Upper lobe of left lung (tissue), 6 donors: ENCODE data around the gene ANXA10. TPM values are rescaled to one million over a fixed set of nuclear protein-coding genes. Genes with fewer than 3 reads are reported as not detected.
"Not testable (repeated sequence)": the region's sequence is repeated elsewhere in the genome, so short reads cannot be mapped to it uniquely, and the experiment has no call there.

ENCODE experiments used
- ATAC-seq, 2 donors: fragments of 200-7000 bp; cut with Tn5 transposase; one replicate each; pipeline ENCODE4 v1.9.1; 2022; ENCODE audit warnings: mild to moderate bottlenecking in 2 of 2, moderate library complexity in 2 of 2; ENCODE audit not compliant: low FRiP score in 2 of 2
- DNase-seq, 2 donors: peaks; one replicate each; pipeline ENCODE4 v3.0.0-alpha.2; 2019 to 2020
- H3K27ac ChIP-seq, 4 donors: fragments of 200-600 bp; sonication (generic); one replicate each; pipeline ENCODE4 v1.5.1; 2016 to 2019
- H3K27me3 ChIP-seq, 4 donors: fragments of 200-600 bp; sonication (generic); one replicate each; pipeline ENCODE4 v1.5.1; 2017 to 2019
- H3K36me3 ChIP-seq, 4 donors: fragments of 200-600 bp; sonication (generic); one replicate each; pipeline ENCODE4 v1.5.1; 2016 to 2019
- H3K4me1 ChIP-seq, 4 donors: fragments of 200-600 bp; sonication (generic); one replicate each; pipeline ENCODE4 v1.5.1; 2018 to 2019
- H3K4me3 ChIP-seq, 4 donors: fragments of 200-600 bp; sonication (generic); one replicate each; pipeline ENCODE4 v1.5.1; 2017 to 2019; ENCODE audit warnings: mild to moderate bottlenecking in 2 of 4, moderate library complexity in 1 of 4
- H3K9me3 ChIP-seq, 4 donors: fragments of 200-600 bp; sonication (generic); one replicate each; pipeline ENCODE4 v1.5.1; 2018 to 2019
- EP300 ChIP-seq, 4 donors: sonication (generic); formaldehyde crosslinking; IDR thresholded peaks; one replicate each; pipeline ENCODE4 v1.5.1; 2017; ENCODE audit warnings: antibody characterized with exemption in 4 of 4, control low read depth in 2 of 4
- POLR2A ChIP-seq, 4 donors: fragments of 450-650 bp; IDR thresholded peaks; one replicate each; pipeline ENCODE4 v1.5.1; 2016 to 2017; ENCODE audit warnings: antibody characterized with exemption in 4 of 4, mild to moderate bottlenecking in 2 of 4
- POLR2AphosphoS5 ChIP-seq, 2 donors: sonication (generic); formaldehyde crosslinking; IDR thresholded peaks; one replicate each; pipeline ENCODE4 v1.5.1; 2017; ENCODE audit warnings: antibody characterized with exemption in 2 of 2
- WGBS, 2 donors: methylation state at CpG; one replicate each; pipeline ENCODE4 v1.1.5; 2017 to 2018; 5-methylcytosine and 5-hydroxymethylcytosine counted together
- total RNA-seq, 6 donors: library from RNA; depleted of rRNA in 4 of 6; stranded (reverse); fragments of >200 nt in 4 of 6; gene quantifications; one replicate each; pipeline versions ENCODE4 v1.1.0 to v1.2.1, GENCODE V29; 2016 to 2021
- TF ChIP-seq, protein P1 (sequence below), 6 experiments: fragments of 450-650 bp in 4 of 6; fragments of 200-600 bp in 2 of 6; sonication (generic) in 2 of 6; IDR thresholded peaks; one replicate each; pipeline ENCODE4 v1.5.1; 2016 to 2019; ENCODE audit warnings: antibody characterized with exemption in 6 of 6
- donor health status: DM: no; HTN: no; CAD: no; lungs with moderate emphysema.
- donor health status: DM: no; HTN: yes; CAD: no; lungs with severe emphysema.

The ANXA10 gene
- total RNA-seq, 6 donors from 2014 or later, result not detected

DNA sequence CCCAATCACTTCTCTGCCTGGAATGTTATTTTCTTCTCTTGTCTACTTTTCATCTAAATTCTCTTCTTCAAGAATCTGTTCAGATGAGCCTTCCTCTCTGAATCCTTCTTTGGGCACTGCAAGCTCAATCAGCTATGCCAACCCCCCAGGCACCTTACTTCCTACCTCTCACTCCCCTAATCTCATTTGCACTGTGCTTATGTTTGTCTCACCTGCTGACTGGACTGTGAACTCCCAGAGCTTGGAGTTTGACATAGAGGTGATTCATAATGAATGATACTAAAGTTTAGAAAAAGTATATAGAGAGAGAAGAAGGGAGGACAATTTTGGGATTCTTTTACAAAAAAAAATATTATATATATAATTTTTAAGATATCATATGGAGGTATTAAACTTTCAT, 36.3 kb downstream of the ANXA10 start:
- Histone ChIP-seq H3K36me3 (no peaks in the 10 kb centered on the region), H3K27me3 (no peaks in the 10 kb centered on the region), H3K9me3 (no peaks in the 10 kb centered on the region), H3K27ac (no peak overlapping the region), H3K4me1 (no peaks in the 10 kb centered on the region), H3K4me3 (no peak overlapping the region)
- no peak for TF ChIP-seq POLR2A (IDR thresholded peaks at IDR 0.05)
- TF ChIP-seq EP300 (IDR thresholded peaks at IDR 0.05), result no peak
- ATAC-seq (no peak), DNase-seq (no peak)

DNA sequence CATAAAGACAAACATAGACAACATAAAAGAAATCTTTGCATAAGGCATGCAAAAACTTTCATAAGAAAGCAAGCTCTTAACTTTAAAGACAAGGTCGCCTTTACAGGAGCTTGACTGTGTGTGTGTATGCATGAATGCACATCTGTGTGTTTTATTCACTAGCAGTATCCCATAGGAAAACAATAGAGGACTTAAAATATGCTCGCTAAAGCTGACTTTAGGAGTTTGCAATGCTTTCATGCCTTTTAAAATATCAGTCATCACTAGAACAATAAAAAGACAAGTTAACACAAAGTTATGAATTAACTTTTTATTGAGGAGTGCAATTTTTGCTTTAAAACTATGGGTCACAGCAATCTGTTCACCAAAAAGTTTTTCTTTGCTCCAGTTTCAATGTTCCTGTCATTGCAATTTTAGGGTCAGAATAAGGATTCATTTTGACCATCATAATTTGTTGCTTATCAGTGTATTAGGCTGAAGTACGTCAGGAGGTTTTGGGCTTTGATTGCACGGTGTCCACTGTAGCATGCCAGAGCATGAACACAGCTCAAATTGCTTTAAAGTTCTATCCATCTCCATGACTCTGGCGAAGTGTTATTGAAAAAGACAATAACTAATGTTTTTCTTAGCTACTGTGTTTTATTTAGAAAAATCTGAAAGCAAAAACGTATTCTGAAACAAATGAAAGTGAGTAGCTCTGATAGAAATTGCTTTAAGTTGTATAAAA, 36.9 kb downstream of the ANXA10 start:
- DNase-seq (no peak), ATAC-seq (no peak)
- Histone ChIP-seq H3K4me1 (no peaks in the 10 kb centered on the region), H3K4me3 (no peak overlapping the region), H3K9me3 (no peaks in the 10 kb centered on the region), H3K27ac (no peak overlapping the region), H3K27me3 (no peaks in the 10 kb centered on the region), H3K36me3 (no peaks in the 10 kb centered on the region)
- 59 to 62% methylated on average over 6 of the region's 6 CpGs for WGBS, 2 donors
- TF ChIP-seq EP300 (IDR thresholded peaks at IDR 0.05) (no peak), POLR2A (IDR thresholded peaks at IDR 0.05) (no peak), POLR2AphosphoS5 (IDR thresholded peaks at IDR 0.05) (no peak)
- TF ChIP-seq, protein P1, sequence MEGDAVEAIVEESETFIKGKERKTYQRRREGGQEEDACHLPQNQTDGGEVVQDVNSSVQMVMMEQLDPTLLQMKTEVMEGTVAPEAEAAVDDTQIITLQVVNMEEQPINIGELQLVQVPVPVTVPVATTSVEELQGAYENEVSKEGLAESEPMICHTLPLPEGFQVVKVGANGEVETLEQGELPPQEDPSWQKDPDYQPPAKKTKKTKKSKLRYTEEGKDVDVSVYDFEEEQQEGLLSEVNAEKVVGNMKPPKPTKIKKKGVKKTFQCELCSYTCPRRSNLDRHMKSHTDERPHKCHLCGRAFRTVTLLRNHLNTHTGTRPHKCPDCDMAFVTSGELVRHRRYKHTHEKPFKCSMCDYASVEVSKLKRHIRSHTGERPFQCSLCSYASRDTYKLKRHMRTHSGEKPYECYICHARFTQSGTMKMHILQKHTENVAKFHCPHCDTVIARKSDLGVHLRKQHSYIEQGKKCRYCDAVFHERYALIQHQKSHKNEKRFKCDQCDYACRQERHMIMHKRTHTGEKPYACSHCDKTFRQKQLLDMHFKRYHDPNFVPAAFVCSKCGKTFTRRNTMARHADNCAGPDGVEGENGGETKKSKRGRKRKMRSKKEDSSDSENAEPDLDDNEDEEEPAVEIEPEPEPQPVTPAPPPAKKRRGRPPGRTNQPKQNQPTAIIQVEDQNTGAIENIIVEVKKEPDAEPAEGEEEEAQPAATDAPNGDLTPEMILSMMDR (IDR thresholded peaks at IDR 0.05), result no peak

DNA sequence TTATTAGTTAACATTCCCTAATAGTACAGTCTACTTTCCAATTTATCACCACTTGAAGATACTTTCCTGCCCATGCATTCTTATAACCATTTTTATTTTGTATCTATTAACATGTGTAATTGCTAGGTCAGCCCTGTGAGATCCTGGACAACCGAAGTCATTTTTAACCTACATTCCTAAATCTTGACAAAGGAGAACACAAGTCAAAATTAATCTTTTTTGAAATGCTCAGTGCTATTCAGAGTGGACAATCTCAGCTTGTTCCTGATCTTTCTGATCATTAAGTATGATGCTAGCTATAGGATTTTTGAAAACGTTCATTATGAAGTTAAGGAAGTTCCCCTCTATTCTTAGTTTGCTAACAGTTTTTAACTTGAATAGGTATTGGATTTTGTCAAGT, 37.5 kb downstream of the ANXA10 start:
- DNase-seq (no peak), ATAC-seq (no peak)
- Histone ChIP-seq H3K36me3 (no peaks in the 10 kb centered on the region), H3K27me3 (no peaks in the 10 kb centered on the region), H3K4me3 (no peak overlapping the region), H3K27ac (no peak overlapping the region), H3K4me1 (no peaks in the 10 kb centered on the region), H3K9me3 (no peaks in the 10 kb centered on the region)
- TF ChIP-seq POLR2AphosphoS5 (IDR thresholded peaks at IDR 0.05) (no peak), EP300 (IDR thresholded peaks at IDR 0.05) (no peak), POLR2A (IDR thresholded peaks at IDR 0.05) (no peak)
- TF ChIP-seq, protein P1 (IDR thresholded peaks at IDR 0.05), result no peak
- 78 to 83% methylated on average over 2 of the region's 2 CpGs for WGBS, 2 donors

DNA sequence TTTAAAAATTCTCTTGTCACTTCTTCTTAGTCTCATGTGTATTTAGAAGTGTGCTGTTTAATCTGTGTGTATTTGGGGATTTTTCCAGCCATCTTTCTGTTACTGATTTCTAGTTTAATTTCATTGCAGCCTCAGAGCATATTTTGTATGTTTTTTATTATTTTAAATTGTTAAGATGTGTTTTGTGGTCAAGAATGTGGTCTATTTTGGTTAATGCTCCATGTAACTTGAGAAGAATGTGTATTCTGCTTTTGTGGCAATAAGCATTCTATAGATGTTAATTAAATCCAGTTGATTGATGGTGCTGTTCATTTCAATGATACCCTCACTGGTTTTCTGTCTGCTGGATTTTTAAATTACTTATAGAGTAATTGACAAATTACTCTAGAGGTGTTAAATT, 38.9 kb downstream of the ANXA10 start:
- DNase-seq, result no peak
- H3K4me1 ChIP-seq, result no peaks in the 10 kb centered on the region
- H3K36me3 ChIP-seq, result no peaks in the 10 kb centered on the region
- ATAC-seq, result no peak
- H3K4me3 ChIP-seq, result no peak overlapping the region
- H3K9me3 ChIP-seq, result no peaks in the 10 kb centered on the region
- H3K27ac ChIP-seq, result no peak overlapping the region
- TF ChIP-seq, protein P1 (IDR thresholded peaks at IDR 0.05), result no peak
- TF ChIP-seq EP300 (IDR thresholded peaks at IDR 0.05) (no peak), POLR2AphosphoS5 (IDR thresholded peaks at IDR 0.05) (no peak), POLR2A (IDR thresholded peaks at IDR 0.05) (no peak)
- no peaks in the 10 kb centered on the region for H3K27me3 ChIP-seq

DNA sequence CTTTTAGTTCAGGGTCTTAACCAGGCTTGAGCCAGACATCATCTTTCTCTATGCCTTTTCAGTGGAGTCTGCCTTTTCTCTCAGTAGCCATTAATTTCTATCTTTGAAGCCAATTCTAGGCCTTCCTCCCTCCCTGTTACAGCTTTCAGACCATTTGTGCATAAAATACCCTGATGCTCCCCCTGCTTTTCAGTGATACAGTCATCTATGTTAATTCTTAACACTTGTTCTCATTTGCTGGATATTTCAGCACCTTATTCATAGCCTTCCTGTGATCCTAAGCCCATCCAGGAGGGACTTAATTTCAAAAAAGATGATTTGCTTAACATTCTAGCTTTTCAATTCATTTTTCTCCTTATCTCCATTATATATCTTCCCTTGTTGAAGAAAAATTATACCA, 42.3 kb downstream of the ANXA10 start:
- no peaks in the 10 kb centered on the region for H3K9me3 ChIP-seq
- DNase-seq (no peak), ATAC-seq (no peak)
- H3K36me3 ChIP-seq, result no peaks in the 10 kb centered on the region
- no peak overlapping the region for H3K27ac ChIP-seq
- H3K27me3 ChIP-seq, result no peaks in the 10 kb centered on the region
- H3K4me1 ChIP-seq, result no peaks in the 10 kb centered on the region
- TF ChIP-seq EP300 (IDR thresholded peaks at IDR 0.05) (no peak), POLR2A (IDR thresholded peaks at IDR 0.05) (no peak), POLR2AphosphoS5 (IDR thresholded peaks at IDR 0.05) (no peak)
- TF ChIP-seq, protein P1 (IDR thresholded peaks at IDR 0.05), result no peak
- H3K4me3 ChIP-seq, result no peak overlapping the region

DNA sequence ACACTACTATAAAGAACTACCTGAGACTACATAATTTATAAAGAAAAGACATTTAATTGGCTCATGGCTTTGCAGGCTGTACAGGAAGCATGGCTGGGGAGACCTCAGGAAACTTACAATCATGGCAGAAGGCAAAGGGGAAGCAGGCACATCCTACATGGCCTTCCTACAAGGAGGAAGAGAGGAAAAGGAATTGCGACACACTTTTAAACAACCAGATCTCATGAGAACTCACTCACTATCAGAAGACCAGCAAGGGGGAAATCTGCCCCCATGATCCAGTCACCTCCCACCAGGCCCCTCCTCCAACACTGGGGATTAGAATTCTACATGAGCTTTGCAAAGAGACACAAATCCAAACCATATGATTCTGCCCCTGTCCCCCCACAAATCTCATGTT, 43.5 kb downstream of the ANXA10 start:
- not testable (repeated sequence) for H3K27me3 ChIP-seq, H3K36me3 ChIP-seq, H3K9me3 ChIP-seq, ATAC-seq, H3K4me3 ChIP-seq, DNase-seq, H3K4me1 ChIP-seq, H3K27ac ChIP-seq
- 59 to 81% methylated on average over 1 of the region's 1 CpG for WGBS, 2 donors

DNA sequence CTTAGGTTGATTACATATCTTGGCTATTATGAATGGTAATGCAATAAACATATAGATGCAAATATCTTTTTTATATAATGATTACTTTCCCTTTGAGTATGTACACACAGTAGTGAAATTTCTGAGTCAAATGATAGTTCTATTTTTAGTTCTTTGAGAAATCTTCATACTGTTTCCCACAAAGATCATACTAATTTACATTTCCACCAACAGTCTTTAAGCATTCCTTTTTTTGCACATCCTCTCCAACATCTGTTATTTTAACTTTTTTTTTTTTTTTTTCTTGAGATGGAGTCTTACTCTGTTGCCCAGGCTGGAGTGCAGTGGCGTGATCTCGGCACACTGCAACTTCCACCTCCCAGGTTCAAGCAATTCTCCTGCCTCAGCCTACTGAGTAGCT, 45.4 kb downstream of the ANXA10 start:
- WGBS, 2 donors, result 88 to 96% methylated on average over 2 of the region's 2 CpGs
- H3K9me3 ChIP-seq, H3K4me1 ChIP-seq, H3K27me3 ChIP-seq, H3K27ac ChIP-seq, H3K36me3 ChIP-seq, H3K4me3 ChIP-seq, DNase-seq, ATAC-seq: not testable (repeated sequence)
